ENCODE measurements around the gene VTI1A. TPM values are rescaled to one million over a fixed set of nuclear protein-coding genes. Genes with fewer than 3 reads are reported as not detected.

Gene VTI1A
- total RNA-seq, 1 experiment from 2014 or later = 22.0 TPM

- Mint-ChIP-seq H3K27me3 (ENCODE audit: low read depth) (no peaks in the 10 kb centered on the region), H3K27ac (no peak overlapping the region), H3K4me1 (peaks cover 5 to 6% of the 10 kb centered on the region in 2 experiments; a peak in 3 of 4 replicates), H3K9me3 (peaks cover 6 to 8% of the 10 kb centered on the region in 2 experiments; a peak in 4 of 5 replicates), H3K4me3 (no peak overlapping the region), H3K36me3 (ENCODE audit: insufficient read depth in 1 of 3, low read depth in 3 of 3) (peaks cover 19 to 32% (median 25%) of the 10 kb centered on the region in 3 experiments)
- Histone ChIP-seq H3K27ac (ENCODE audit: insufficient read length, low read depth, low read length) (no peak overlapping the region), H3K4me2 (ENCODE audit: insufficient read depth, insufficient read length, low read length) (no peak overlapping the region), H3K4ac (ENCODE audit: low read depth, low read length) (no peak overlapping the region), H3K9me3 (ENCODE audit: control insufficient read depth, low read depth, low read length) (no peaks in the 10 kb centered on the region), H3K14ac (ENCODE audit: insufficient read depth, low read length) (no peak overlapping the region), H3K18ac (ENCODE audit: insufficient read length, low read depth, low read length) (no peak overlapping the region), H4K8ac (replicated peaks; ENCODE audit: insufficient read length, low read depth, low read length) (no peak overlapping the region), H2AFZ (ENCODE audit: low read length) (no peak overlapping the region), H4K91ac (ENCODE audit: insufficient read length, low read depth, low read length) (no peak overlapping the region), H3T11ph (ENCODE audit: low read length) (no peak overlapping the region), H4K5ac (ENCODE audit: insufficient read length, low read depth, low read length) (no peak overlapping the region), H2BK20ac (ENCODE audit: low read depth, low read length, poor library complexity, severe bottlenecking) (no peak overlapping the region), H2AK5ac (ENCODE audit: insufficient read length, low read length) (no peak overlapping the region), H4K20me1 (ENCODE audit: control insufficient read depth, insufficient read depth, insufficient read length) (no peaks in the 10 kb centered on the region), H3K23ac (ENCODE audit: insufficient read length, low read depth, low read length) (no peak overlapping the region), H3K56ac (ENCODE audit: insufficient read length, low read depth, low read length) (no peak overlapping the region), H2BK5ac (ENCODE audit: insufficient read length, low read length) (no peak overlapping the region), H3K79me2 (ENCODE audit: insufficient read depth, low read length) (no peaks in the 10 kb centered on the region), H2BK15ac (ENCODE audit: low read depth, low read length) (no peak overlapping the region), H2BK12ac (ENCODE audit: insufficient read length, low read depth, low read length) (no peak overlapping the region), H2BK120ac (ENCODE audit: low read depth, low read length, poor library complexity, severe bottlenecking) (no peak overlapping the region), H3K79me1 (ENCODE audit: insufficient read depth, low read depth, low read length, poor library complexity, severe bottlenecking) (no peaks in the 10 kb centered on the region), H3K23me2 (ENCODE audit: insufficient read length, low read depth, low read length, poor library complexity, severe bottlenecking) (no peaks in the 10 kb centered on the region), H3K4me1 (ENCODE audit: insufficient read depth, low read length) (no peaks in the 10 kb centered on the region), H3K9ac (ENCODE audit: extremely low read depth, insufficient read length, low read length) (no peak overlapping the region), H3K27me3 (ENCODE audit: insufficient read depth, low read length) (no peaks in the 10 kb centered on the region)
- DNase-seq = no peak
- no CpG with 5 or more reads among the region's 1 CpG for whole genome bisulfite sequencing (ENCODE audit: extremely low coverage, insufficient read length, low lambda C conversion rate)
- no peak for TF ChIP-seq CTCF (conservative IDR thresholded peaks at IDR 0.05)
Observed at GRCh38 chr10:112467541-112468075, 20.6 kb downstream of the VTI1A start.

Data from H9 (cell line).